Right ventricle myocardium superior (tissue), 1 donor: ENCODE results near the gene SHC4. TPM values are rescaled to one million over a fixed set of nuclear protein-coding genes. Genes with fewer than 3 reads are reported as not detected.
A peak's percentile ranks its signal among the peaks of the same experiment; 100 is the strongest.
"Not testable (repeated sequence)": the region's sequence is repeated elsewhere in the genome, so short reads cannot be mapped to it uniquely, and the experiment has no call there.

Source experiments
- ATAC-seq: fragments of 200-7000 bp; cut with Tn5 transposase; one replicate; pipeline ENCODE4 v1.9.1; 2020; ENCODE audit warnings: mild to moderate bottlenecking; ENCODE audit not compliant: poor library complexity
- DNase-seq: peaks from one replicate; pipeline ENCODE4 v3.0.0-alpha.2; 2020
- intact Hi-C: fragments of 100-400 bp; cut with DNase I; formaldehyde crosslinking; loops from one replicate; pipeline ENCODE4 v1.11.2; 2022
- total RNA-seq: library from RNA; stranded (reverse); fragmentation: NEBNext Ultra II Directional; extraction: Animal tissue kit (Norgen Biotek cat#: 25700); gene quantifications from one replicate; pipeline ENCODE4 v1.2.1, GENCODE V29; 2021
- donor health status: DM: no; HTN: yes; CAD: no; lungs with severe emphysema.

SHC4 gene
- total RNA-seq, 1 donor from 2014 or later = 2.5 TPM

DNA sequence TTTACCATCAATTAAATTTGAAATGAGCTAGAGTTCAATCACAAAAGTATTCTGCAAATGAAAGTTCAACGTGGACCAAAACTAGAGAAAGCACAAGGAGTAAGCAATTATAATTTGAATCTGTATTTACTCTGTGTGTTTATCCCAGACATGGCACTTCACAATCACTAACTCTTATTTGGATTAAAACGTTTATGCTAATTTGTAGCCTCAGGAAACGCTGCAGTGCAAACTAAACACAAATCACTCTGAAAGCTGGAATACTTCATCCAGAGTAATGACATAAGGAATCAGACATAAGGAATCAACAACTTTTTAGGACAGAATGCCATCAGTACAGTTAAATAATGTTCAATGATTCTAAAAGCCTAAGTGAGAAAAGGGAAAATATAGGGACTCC, 171.3 kb downstream of the SHC4 start:
- ATAC-seq = no peak

GRCh38 chr15:48790466-48791115, 173.1 kb downstream of the SHC4 start:
- ATAC-seq, intact Hi-C loops, DNase-seq: not testable (repeated sequence)

More for the DNA sequence above, 171.3 kb downstream of the SHC4 start:
- DNase-seq = no peak
- intact Hi-C loops = no loop called here

- intact Hi-C loops = no loop called here
- DNase-seq (no peak), ATAC-seq (peak; percentile 57)
Observed at GRCh38 chr15:48785712-48786111, 178.0 kb downstream of the SHC4 start.

GRCh38 chr15:48785195-48785594, 178.5 kb downstream of the SHC4 start:
- intact Hi-C loops = no loop called here
- peak; percentile 44 for DNase-seq
- ATAC-seq = peak; percentile 59

GRCh38 chr15:48784756-48785155, 179.0 kb downstream of the SHC4 start:
- ATAC-seq = no peak
- intact Hi-C loops = no loop called here
- DNase-seq = no peak

DNA sequence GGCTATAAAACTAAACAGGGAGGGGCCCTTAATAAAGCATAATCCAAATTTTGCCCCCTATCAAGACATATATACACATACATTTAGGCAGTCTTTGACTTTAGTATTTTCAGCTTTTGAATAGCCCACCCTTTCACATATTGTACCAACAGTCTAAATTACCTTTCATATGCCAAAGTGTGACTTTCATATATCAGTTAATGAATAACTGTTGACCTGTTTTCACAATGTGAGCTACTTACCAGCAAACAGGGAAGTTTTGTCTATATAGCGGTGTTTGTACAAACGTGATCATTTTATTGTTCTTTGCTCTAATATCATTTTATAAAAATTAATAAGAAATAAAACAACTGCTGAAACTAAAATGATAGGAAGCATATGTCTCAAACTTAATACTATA, 180.8 kb downstream of the SHC4 start:
- no peak for DNase-seq
- intact Hi-C loops = no loop called here
- no peak for ATAC-seq

DNA sequence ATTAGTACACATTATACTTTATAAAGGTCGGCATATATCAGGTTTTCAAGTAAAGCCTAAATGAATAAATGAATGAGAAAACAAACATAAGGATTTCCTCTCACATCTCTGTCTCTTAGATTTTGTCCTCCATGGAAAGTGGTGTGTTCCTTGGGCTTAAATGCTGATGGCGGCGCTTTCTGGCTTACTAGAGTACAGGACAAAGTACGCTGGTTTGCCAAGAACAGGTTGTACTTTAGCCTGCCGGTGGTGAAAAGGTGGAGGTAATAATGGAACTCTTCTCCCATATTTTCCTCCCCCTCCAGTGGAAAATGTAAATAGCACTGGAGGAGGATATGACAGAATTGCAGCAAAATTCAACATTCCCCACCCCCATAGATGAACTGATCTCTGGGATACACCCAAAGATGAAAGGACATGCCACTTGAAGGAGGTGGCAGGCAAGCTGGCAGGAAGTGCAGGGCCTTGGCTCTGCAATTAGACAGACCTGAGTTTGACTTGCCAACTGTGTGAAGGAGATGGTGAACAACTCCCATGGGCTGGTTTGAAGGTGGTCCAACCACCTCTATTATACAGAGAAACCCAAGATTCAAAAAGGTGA, 182.1 kb downstream of the SHC4 start:
- no peak for ATAC-seq
- intact Hi-C loops = no loop called here
- DNase-seq = no peak

DNA sequence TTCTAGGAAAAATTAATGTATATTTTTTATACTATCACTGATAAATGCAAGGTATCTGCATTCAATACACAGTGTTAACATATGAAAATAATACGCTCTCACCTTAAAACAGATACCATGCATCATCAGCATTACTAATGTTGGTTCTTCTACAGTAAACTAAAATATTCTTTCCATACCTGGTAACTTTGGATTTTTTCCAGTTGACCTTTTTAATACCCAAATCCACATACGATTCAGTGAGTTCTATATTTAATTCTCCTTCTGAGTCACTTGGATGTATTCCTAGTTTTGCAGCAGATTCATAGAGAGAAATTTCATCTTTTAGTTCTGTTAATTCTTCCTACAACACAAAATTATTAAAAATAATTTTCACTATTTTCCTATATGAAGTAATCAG, 182.7 kb downstream of the SHC4 start:
- ATAC-seq (no peak), DNase-seq (no peak)
- intact Hi-C loops = no loop called here

DNA sequence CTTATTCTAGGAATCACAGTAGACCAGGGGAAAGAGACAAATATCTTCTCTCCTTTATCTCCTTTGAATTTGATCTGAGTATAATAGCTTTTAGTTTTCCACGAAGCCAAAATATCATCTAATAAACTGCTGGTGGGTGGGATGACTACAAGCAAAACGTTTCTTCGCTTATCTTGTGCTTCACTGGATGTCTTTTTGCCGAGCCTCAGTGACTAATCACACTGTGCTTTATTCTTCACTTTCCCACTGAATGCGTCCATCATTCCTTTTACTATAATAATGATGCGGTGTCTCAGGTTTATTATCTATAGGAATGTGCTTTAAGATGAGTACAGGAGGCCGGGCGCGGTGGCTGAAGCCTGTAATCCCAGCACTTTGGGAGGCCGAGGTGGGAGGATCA, 185.4 kb downstream of the SHC4 start:
- DNase-seq (no peak), ATAC-seq (no peak)
- intact Hi-C loops = no loop called here

GRCh38 chr15:48777645-48778330, 185.9 kb downstream of the SHC4 start:
- no peak for DNase-seq
- intact Hi-C loops = no loop called here
- ATAC-seq = peak; percentile 58

DNA sequence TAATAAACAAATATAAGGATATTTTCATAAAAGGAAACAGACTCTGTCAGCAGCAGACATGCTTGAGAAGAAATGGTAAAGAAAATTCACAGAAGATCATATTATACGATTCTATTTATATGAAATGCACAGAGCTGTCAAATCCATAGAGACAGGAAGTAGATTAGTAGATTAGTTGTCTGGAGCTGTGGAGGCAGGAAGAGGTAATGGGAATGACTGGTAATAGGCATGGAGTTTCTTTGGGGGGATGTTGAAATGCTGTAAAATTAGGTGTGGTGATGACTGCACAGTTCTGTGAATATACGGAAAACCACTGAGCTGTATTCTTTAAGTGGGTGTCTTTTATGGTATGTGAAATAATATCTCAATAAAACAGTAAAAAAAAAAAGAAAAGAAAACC, 188.2 kb downstream of the SHC4 start:
- ATAC-seq = no peak
- intact Hi-C loops = no loop called here
- no peak for DNase-seq

DNA sequence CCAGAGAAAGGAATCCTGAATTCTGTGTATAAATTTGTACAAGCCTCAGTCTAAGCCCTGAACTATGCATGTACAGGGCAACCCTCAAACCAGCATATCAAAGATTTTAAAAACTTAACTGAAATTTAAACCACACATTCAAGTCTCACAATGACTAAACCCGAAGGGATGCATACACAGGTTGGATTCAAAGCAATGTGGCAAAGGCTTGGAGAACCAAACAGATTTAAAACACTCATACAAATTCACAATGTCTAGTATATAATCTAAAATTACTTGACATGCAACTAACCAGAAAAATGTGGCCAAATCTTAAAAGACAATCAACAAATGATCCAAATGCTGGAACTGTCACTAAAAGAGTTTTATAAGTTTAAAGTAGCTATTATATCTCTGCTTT, 189.2 kb downstream of the SHC4 start:
- ATAC-seq (no peak), DNase-seq (no peak)
- intact Hi-C loops = no loop called here

Other genes with a start within 250 kb of the SHC4 start
- gene CEP152, start 152.8 kb downstream of the SHC4 start, total RNA-seq = 1.3 TPM
- gene EID1, start 85.8 kb downstream of the SHC4 start, total RNA-seq = 201 TPM
- 34.2 TPM for gene SECISBP2L, start 82.5 kb upstream of the SHC4 start, total RNA-seq
- 82.4 TPM for gene COPS2, start 191.7 kb upstream of the SHC4 start, total RNA-seq
- gene GALK2, start 206.3 kb upstream of the SHC4 start, total RNA-seq = 31.5 TPM